ENCODE data around the gene ALDH1B1. TPM values are rescaled to one million over a fixed set of nuclear protein-coding genes. Genes with fewer than 3 reads are reported as not detected.

ALDH1B1 gene
- total RNA-seq, 4 donors from 2014 or later, result 130 to 432 (median 156) TPM

DNA sequence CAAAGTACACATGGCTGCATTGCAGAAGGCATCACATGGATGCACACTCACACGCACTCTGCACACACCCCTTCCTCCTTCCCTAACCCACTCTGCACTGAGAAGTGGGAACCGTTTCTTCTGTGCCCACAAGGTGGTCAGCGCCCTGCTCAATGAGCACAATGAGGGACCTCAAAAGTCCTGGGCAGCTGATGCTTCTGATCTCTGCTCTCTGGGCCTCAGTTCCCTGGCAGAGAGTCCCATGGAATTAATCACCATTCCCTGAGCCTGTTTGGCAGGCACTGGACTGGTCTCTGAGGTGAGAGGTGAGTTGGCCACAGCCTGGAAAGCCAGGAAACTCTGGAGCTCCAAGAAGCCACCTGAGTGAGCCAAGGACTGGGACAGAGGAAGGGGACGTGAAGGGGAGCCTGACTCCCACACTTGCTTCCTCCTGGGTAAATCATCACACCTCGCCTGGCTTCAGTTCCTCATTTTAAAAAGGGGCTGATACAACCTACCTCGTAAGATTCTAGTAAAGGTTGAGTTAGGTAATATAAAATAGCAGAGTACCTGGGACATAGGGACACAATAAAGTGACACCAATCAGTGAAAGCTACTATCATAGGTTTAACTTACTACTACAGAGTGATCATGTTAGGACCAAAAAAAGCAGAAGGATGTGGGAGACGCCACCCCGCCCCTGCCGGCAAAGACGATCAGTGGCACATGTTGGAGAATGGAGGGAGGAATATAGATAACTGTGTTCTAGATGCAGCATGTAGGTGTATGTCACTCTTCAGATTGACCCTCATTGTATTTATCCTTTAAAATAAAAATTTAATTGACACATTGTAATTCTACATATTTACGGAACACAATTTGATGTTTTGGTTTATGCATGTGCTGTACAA lies 52.9 kb downstream of the ALDH1B1 start:
- no peak for TF ChIP-seq POLR2A (IDR thresholded peaks at IDR 0.05)
- TF ChIP-seq POLR2AphosphoS5 (IDR thresholded peaks at IDR 0.05), result no peak
- TF ChIP-seq EP300 (IDR thresholded peaks at IDR 0.05), result no peak
- TF ChIP-seq, protein P1, sequence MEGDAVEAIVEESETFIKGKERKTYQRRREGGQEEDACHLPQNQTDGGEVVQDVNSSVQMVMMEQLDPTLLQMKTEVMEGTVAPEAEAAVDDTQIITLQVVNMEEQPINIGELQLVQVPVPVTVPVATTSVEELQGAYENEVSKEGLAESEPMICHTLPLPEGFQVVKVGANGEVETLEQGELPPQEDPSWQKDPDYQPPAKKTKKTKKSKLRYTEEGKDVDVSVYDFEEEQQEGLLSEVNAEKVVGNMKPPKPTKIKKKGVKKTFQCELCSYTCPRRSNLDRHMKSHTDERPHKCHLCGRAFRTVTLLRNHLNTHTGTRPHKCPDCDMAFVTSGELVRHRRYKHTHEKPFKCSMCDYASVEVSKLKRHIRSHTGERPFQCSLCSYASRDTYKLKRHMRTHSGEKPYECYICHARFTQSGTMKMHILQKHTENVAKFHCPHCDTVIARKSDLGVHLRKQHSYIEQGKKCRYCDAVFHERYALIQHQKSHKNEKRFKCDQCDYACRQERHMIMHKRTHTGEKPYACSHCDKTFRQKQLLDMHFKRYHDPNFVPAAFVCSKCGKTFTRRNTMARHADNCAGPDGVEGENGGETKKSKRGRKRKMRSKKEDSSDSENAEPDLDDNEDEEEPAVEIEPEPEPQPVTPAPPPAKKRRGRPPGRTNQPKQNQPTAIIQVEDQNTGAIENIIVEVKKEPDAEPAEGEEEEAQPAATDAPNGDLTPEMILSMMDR (IDR thresholded peaks at IDR 0.05), result no peak
- ATAC-seq, result no peak
- WGBS, 2 donors (ENCODE audit: low coverage in 1 of 2), result 60 to 64% methylated on average over 7 of the region's 11 CpGs
- Histone ChIP-seq H3K27me3 (peaks cover 19% of the 10 kb centered on the region), H3K36me3 (no peaks in the 10 kb centered on the region), H3K4me1 (no peaks in the 10 kb centered on the region), H3K4me3 (no peak overlapping the region), H3K27ac (no peak overlapping the region), H3K9me3 (no peaks in the 10 kb centered on the region)

DNA sequence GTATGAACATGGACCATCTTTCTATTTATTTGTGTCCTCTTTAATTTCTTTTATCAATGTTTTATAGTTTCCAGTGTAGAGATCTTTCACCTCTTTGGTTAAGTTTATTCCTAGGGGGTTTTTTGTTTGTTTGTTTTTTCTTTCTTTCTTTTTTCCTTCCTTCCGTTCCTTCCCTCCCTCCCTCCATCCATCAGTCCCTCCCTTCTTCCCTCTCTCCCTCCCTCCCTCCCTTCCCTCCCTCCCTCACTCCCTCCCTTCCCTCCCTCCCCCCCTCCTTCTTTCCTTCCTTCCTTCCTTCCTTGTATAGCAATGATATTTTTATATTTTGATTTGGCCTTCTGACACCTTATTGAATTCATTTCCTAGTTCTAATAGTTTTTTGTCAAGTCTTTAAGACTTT lies 55.2 kb downstream of the ALDH1B1 start:
- Histone ChIP-seq H3K36me3 (no peaks in the 10 kb centered on the region), H3K4me3 (no peak overlapping the region), H3K9me3 (peaks cover 0 to 18% (median 0%) of the 10 kb centered on the region in 3 donors), H3K27ac (no peak overlapping the region), H3K4me1 (no peaks in the 10 kb centered on the region), H3K27me3 (no peaks in the 10 kb centered on the region)
- ATAC-seq, result no peak
- TF ChIP-seq EP300 (IDR thresholded peaks at IDR 0.05) (no peak), POLR2AphosphoS5 (IDR thresholded peaks at IDR 0.05) (no peak), POLR2A (IDR thresholded peaks at IDR 0.05) (no peak)
- TF ChIP-seq, protein P1 (IDR thresholded peaks at IDR 0.05), result no peak
- 29 to 38% methylated on average over 1 of the region's 1 CpG for WGBS, 2 donors (ENCODE audit: low coverage in 1 of 2)

Other genes starting within 250 kb of the ALDH1B1 start
- gene IGFBPL1, start 31.8 kb downstream of the ALDH1B1 start, total RNA-seq, result 1 to 10 TPM; 1.6 to 3.2 (median 2.5) TPM
- gene ANKRD18A, start 227.9 kb downstream of the ALDH1B1 start, total RNA-seq, result under 1 TPM in 2 of 4 donors, not detected in 2; 0.16 to 0.19 TPM